PC-9 (cell line): Measurements from ENCODE around the gene ALX4. TPM values are rescaled to one million over a fixed set of nuclear protein-coding genes. Genes with fewer than 3 reads are reported as not detected.

Experiments
- BruUV-seq: library from RNA; stranded (reverse); fragments of 400-500 nt; replicated peaks from 2 replicates; lab custom pipeline; 2021; lab: Mats Ljungman, UMichigan
- CTCF ChIA-PET: fragments of 300-600 bp; sonication (Branson Sonifier 250); formaldehyde crosslinking; loops from one replicate; lab custom pipeline; 2022; ENCODE audit warnings: antibody characterized with exemption; lab: Charles Lee
- POLR2A ChIA-PET: fragments of 300-600 bp; sonication (Branson Sonifier 250); formaldehyde crosslinking; loops from one replicate; lab custom pipeline; 2022; ENCODE audit warnings: antibody characterized with exemption; ENCODE audit not compliant: unreplicated experiment; lab: Charles Lee
- DNase-seq, 2 experiments: peaks; one replicate each; pipeline versions ENCODE4 v3.0.0 to v3.0.0-alpha.2; 2015 to 2022; ENCODE audit warnings: mixed read lengths in 1 of 2
- H2AFZ ChIP-seq: fragments of 200-600 bp; sonication (generic); 2 replicates; pipeline ENCODE4 v1.8.1; 2017; ENCODE audit warnings: antibody characterized with exemption
- H3F3A ChIP-seq: fragments of 200-600 bp; sonication (generic); 2 replicates; pipeline ENCODE4 v1.8.1; 2017; ENCODE audit warnings: antibody characterized with exemption, mild to moderate bottlenecking, low read depth; ENCODE audit not compliant: insufficient read depth
- H3K27ac ChIP-seq: fragments of 200-600 bp; sonication (generic); 2 replicates; pipeline ENCODE4 v1.6.1; 2016; ENCODE audit warnings: mixed run types
- H3K27me3 ChIP-seq: fragments of 200-600 bp; sonication (generic); 2 replicates; pipeline ENCODE4 v1.6.1; 2016; ENCODE audit warnings: low read depth, mixed run types; ENCODE audit not compliant: insufficient read depth
- H3K36me3 ChIP-seq: fragments of 200-600 bp; sonication (generic); 2 replicates; pipeline ENCODE4 v1.6.1; 2016; ENCODE audit warnings: low read depth, mixed run types
- H3K4me1 ChIP-seq: fragments of 200-600 bp; sonication (generic); replicated peaks from 2 replicates; pipeline ENCODE4 v1.6.1; 2016; ENCODE audit warnings: mixed run types; ENCODE audit not compliant: insufficient read depth
- H3K4me2 ChIP-seq: fragments of 200-600 bp; sonication (generic); 2 replicates; pipeline ENCODE4 v1.6.1; 2017; ENCODE audit warnings: mixed run types
- H3K4me3 ChIP-seq: fragments of 200-600 bp; sonication (generic); 2 replicates; pipeline ENCODE4 v1.6.1; 2016; ENCODE audit warnings: mixed run types
- H3K79me2 ChIP-seq: fragments of 200-600 bp; sonication (generic); 2 replicates; pipeline ENCODE4 v1.6.1; 2017; ENCODE audit warnings: low read depth, mixed run types
- H3K9me2 ChIP-seq: fragments of 200-600 bp; sonication (generic); 2 replicates; pipeline ENCODE4 v1.8.1; 2017; ENCODE audit warnings: mild to moderate bottlenecking; ENCODE audit not compliant: insufficient read depth
- H3K9me3 ChIP-seq: fragments of 200-600 bp; sonication (generic); 2 replicates; pipeline ENCODE4 v1.8.1; 2016; ENCODE audit warnings: low read depth; ENCODE audit not compliant: insufficient read depth
- H4K20me1 ChIP-seq: fragments of 200-600 bp; sonication (generic); 2 replicates; pipeline ENCODE4 v1.8.1; 2017; ENCODE audit not compliant: insufficient read depth
- CTCF ChIP-seq: fragments of 200-600 bp; sonication (generic); conservative IDR thresholded peaks from 2 replicates; pipeline ENCODE4 v1.6.1; 2017; ENCODE audit warnings: mixed run types, antibody characterized with exemption, mild to moderate bottlenecking, moderate library complexity
- EZH2 ChIP-seq: fragments of 200-600 bp; sonication (generic); IDR thresholded peaks from 2 replicates; pipeline ENCODE4 v1.8.0; 2017; ENCODE audit warnings: antibody characterized with exemption, low read depth
- intact Hi-C: fragments of 100-400 bp; cut with micrococcal nuclease; formaldehyde crosslinking; loops from one replicate; pipeline ENCODE4 v1.10.0; 2022; ENCODE audit not compliant: unreplicated experiment
- total RNA-seq: library from RNA; stranded (reverse); gene quantifications from 2 replicates; pipeline ENCODE4 v1.2.3, GENCODE V29; 2021

ALX4 gene
- total RNA-seq, 1 experiment from 2014 or later = not detected

DNA sequence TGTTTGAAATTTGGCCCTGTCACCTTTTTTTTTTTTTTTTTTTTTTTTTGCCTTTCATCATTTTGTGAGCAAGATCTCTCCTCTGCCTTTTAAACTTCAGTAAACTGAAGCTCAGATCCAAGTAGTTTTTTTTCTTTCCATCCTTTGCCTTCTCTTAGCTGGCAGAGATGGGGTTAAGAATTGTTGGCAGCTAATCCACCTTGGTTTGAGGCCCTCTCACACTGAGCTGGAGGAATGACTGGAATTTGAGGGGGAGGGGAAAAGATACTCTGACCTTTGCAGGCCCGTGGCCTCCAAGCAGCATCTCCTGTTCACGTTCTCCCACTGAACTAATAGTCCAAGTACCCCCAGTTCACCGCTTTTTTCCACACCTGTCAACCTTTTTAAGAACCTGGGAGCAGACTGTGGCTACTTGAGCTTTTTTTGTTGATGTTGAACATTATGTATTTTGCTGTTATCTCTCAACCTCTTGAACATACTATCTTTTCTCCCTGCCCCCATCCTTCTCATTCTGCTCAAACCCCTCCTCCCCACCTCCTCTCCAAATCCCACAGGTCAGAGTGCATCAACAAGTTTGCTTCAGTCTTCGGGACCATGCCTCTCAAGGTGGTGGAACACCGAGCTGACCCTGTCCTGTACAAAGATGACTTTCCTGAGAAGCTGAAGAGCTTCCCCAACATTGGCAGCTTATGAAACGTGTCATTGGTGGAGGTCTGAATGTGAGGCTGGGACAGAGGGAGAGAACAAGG, 66.2 kb downstream of the ALX4 start:
- no peak for DNase-seq
- Histone ChIP-seq H2AFZ (no peak overlapping the region), H3K27me3 (no peaks in the 10 kb centered on the region), H3K4me3 (no peak overlapping the region), H4K20me1 (no peaks in the 10 kb centered on the region), H3K4me1 (no peaks in the 10 kb centered on the region), H3K9me3 (no peaks in the 10 kb centered on the region), H3K9me2 (no peaks in the 10 kb centered on the region), H3K4me2 (no peak overlapping the region), H3F3A (no peaks in the 10 kb centered on the region), H3K79me2 (no peaks in the 10 kb centered on the region), H3K27ac (no peak overlapping the region), H3K36me3 (peaks cover 5% of the 10 kb centered on the region; the same call in 1 of the 2 replicates)
- TF ChIP-seq CTCF = no peak
- no peak for TF ChIP-seq EZH2
- ChIA-PET CTCF (no interaction called here), POLR2A (no interaction called here)
- intact Hi-C loops = no loop called here
- BruUV-seq = no TSS peak

DNA sequence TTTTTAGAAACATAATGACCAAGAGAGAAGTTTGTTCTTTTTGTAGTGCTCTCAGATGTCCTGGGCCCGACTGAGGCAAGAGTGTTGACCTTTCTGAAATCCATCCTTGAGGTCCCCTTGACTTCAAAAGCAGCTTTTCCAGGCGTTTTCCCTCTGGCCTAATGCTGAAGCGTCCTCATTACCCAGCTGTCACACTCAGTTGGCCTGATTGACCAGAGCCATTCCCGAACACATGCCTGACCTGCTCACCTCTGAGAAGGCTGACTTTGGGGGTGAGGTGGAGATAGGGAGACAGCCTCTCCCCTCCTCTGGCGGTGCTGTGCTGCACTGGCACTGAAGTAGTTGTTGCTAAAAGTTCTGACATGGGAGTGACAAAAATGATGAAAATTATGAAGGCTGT, 66.9 kb downstream of the ALX4 start:
- DNase-seq = no peak
- H3K27me3 ChIP-seq = no peaks in the 10 kb centered on the region
- ChIA-PET POLR2A (no interaction called here), CTCF (no interaction called here)
- H3F3A ChIP-seq = no peaks in the 10 kb centered on the region
- no peaks in the 10 kb centered on the region for H3K9me2 ChIP-seq
- no peak overlapping the region for H2AFZ ChIP-seq
- no peak for TF ChIP-seq EZH2
- TF ChIP-seq CTCF = no peak
- no TSS peak for BruUV-seq
- no peaks in the 10 kb centered on the region for H4K20me1 ChIP-seq
- H3K27ac ChIP-seq = no peak overlapping the region
- H3K4me3 ChIP-seq = no peak overlapping the region
- no peak overlapping the region for H3K4me2 ChIP-seq
- H3K36me3 ChIP-seq = peaks cover 5% of the 10 kb centered on the region; the same call in 1 of the 2 replicates
- H3K79me2 ChIP-seq = no peaks in the 10 kb centered on the region
- H3K9me3 ChIP-seq = no peaks in the 10 kb centered on the region
- intact Hi-C loops = no loop called here
- H3K4me1 ChIP-seq = no peaks in the 10 kb centered on the region

DNA sequence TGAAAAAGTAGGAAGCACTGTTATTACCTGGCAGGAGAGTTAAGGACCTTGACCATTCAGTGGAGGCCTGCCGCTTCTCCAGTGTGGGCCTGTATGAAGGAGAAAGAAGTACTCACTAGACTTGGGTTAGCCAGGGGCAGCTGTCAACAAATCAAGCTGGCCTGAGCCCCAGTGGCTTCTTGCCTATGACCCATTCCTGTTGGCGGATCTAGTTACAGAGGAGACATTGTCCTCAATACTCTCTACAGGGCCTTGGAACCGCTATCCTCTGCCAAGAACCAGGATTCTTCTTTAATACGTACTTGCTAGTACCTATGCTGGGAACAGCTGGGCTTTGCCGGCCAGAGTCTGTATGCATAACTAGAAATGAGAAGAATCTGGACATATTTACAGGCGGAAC, 68.1 kb downstream of the ALX4 start:
- TF ChIP-seq EZH2 (no peak), CTCF (no peak)
- H3K9me3 ChIP-seq = no peaks in the 10 kb centered on the region
- H3K27me3 ChIP-seq = no peaks in the 10 kb centered on the region
- no peaks in the 10 kb centered on the region for H3K79me2 ChIP-seq
- no peaks in the 10 kb centered on the region for H4K20me1 ChIP-seq
- BruUV-seq = no TSS peak
- no peak overlapping the region for H3K4me3 ChIP-seq
- no peak overlapping the region for H3K4me2 ChIP-seq
- intact Hi-C loops = no loop called here
- no peaks in the 10 kb centered on the region for H3F3A ChIP-seq
- no peaks in the 10 kb centered on the region for H3K4me1 ChIP-seq
- no peak overlapping the region for H2AFZ ChIP-seq
- no peak for DNase-seq
- no peaks in the 10 kb centered on the region for H3K9me2 ChIP-seq
- peaks cover 5% of the 10 kb centered on the region; the same call in 1 of the 2 replicates for H3K36me3 ChIP-seq
- ChIA-PET POLR2A (no interaction called here), CTCF (no interaction called here)
- no peak overlapping the region for H3K27ac ChIP-seq
